OCI-LY7 (cell line): ENCODE results near the gene FNDC3B. TPM values are rescaled to one million over a fixed set of nuclear protein-coding genes. Genes with fewer than 3 reads are reported as not detected.
A peak's percentile ranks its signal among the peaks of the same experiment; 100 is the strongest.
"Not testable (repeated sequence)": the region's sequence is repeated elsewhere in the genome, so short reads cannot be mapped to it uniquely, and the experiment has no call there.

Experiments
- BruUV-seq: library from RNA; stranded (reverse); fragments of 400-500 nt; replicated peaks from 2 replicates; lab custom pipeline; 2021; lab: Mats Ljungman, UMichigan
- CTCF ChIA-PET: fragments of 300-600 bp; sonication (Branson Sonifier 250); formaldehyde crosslinking; loops from one replicate; lab custom pipeline; 2022; ENCODE audit warnings: antibody characterized with exemption; ENCODE audit not compliant: unreplicated experiment; lab: Charles Lee
- POLR2A ChIA-PET: fragments of 300-600 bp; sonication (Branson Sonifier 250); formaldehyde crosslinking; loops from one replicate; lab custom pipeline; 2022; ENCODE audit warnings: antibody characterized with exemption; lab: Charles Lee
- DNase-seq: peaks from one replicate; pipeline ENCODE4 v3.0.0-alpha.2; 2015; ENCODE audit warnings: low spot score
- H2AFZ ChIP-seq: fragments of 200-600 bp; sonication (generic), shearing (Covaris generic); 2 replicates; pipeline ENCODE4 v1.6.1; 2014; ENCODE audit warnings: mild to moderate bottlenecking, antibody characterized with exemption, low read length, moderate library complexity
- H3K27ac ChIP-seq: fragments of 200-600 bp; sonication (generic); 2 replicates; pipeline ENCODE4 v1.5.1; 2014; ENCODE audit warnings: mixed run types, low read depth, mild to moderate bottlenecking, moderate library complexity, low read length, inconsistent platforms; ENCODE audit not compliant: poor library complexity, severe bottlenecking
- H3K36me3 ChIP-seq: fragments of 200-600 bp; sonication (generic); 2 replicates; pipeline ENCODE4 v1.6.1; 2014; ENCODE audit warnings: mild to moderate bottlenecking, antibody characterized with exemption, low read length, moderate library complexity, mixed read lengths; ENCODE audit not compliant: insufficient read depth
- H3K4me1 ChIP-seq: fragments of 200-600 bp; sonication (generic); 2 replicates; pipeline ENCODE4 v1.5.1; 2014; ENCODE audit warnings: mild to moderate bottlenecking, low read length; ENCODE audit not compliant: insufficient read depth, poor library complexity, severe bottlenecking
- H3K4me2 ChIP-seq: fragments of 200-600 bp; sonication (generic); 2 replicates; pipeline ENCODE4 v1.6.1; 2014; ENCODE audit warnings: mild to moderate bottlenecking, low read length
- H3K4me3 ChIP-seq: fragments of 200-600 bp; sonication (generic); 2 replicates; pipeline ENCODE4 v1.5.1; 2014; ENCODE audit warnings: mild to moderate bottlenecking, low read depth, low read length; ENCODE audit not compliant: poor library complexity, severe bottlenecking
- H3K79me2 ChIP-seq: fragments of 200-600 bp; sonication (generic); 2 replicates; pipeline ENCODE4 v1.6.1; 2016; ENCODE audit warnings: low read depth, mild to moderate bottlenecking, low read length, moderate library complexity, mixed read lengths; ENCODE audit not compliant: insufficient read depth
- H3K9me2 ChIP-seq: fragments of 200-600 bp; sonication (generic); 2 replicates; pipeline ENCODE4 v1.6.1; 2016; ENCODE audit warnings: mild to moderate bottlenecking, low read length, mixed read lengths; ENCODE audit not compliant: insufficient read depth
- H3K9me3 ChIP-seq: fragments of 200-600 bp; sonication (generic); 2 replicates; pipeline ENCODE4 v1.6.1; 2014; ENCODE audit warnings: mild to moderate bottlenecking, mixed run types, low read length, mixed read lengths
- H4K20me1 ChIP-seq: fragments of 200-600 bp; sonication (generic); 2 replicates; pipeline ENCODE4 v1.6.1; 2014; ENCODE audit warnings: mild to moderate bottlenecking, antibody characterized with exemption, low read length, moderate library complexity, mixed read lengths; ENCODE audit not compliant: insufficient read depth
- CTCF ChIP-seq: fragments of 200-600 bp; sonication (generic); conservative IDR thresholded peaks from 2 replicates; pipeline ENCODE4 v1.5.1; 2014; ENCODE audit warnings: mild to moderate bottlenecking, antibody characterized with exemption, low read length, moderate library complexity, mixed read lengths
- EZH2phosphoT487 ChIP-seq: fragments of 200-600 bp; sonication (generic); IDR thresholded peaks from 2 replicates; pipeline ENCODE4 v1.6.1; 2018; ENCODE audit warnings: low read depth, borderline replicate concordance, mild to moderate bottlenecking, mixed run types, antibody characterized with exemption, low read length, moderate library complexity, mixed read lengths
- intact Hi-C: fragments of 100-400 bp; cut with micrococcal nuclease; formaldehyde crosslinking; loops from one replicate; pipeline ENCODE4 v1.10.0; 2022; ENCODE audit not compliant: unreplicated experiment
- total RNA-seq, 2 experiments: library from RNA; depleted of rRNA in 1 of 2; stranded (reverse); fragments of >200 nt in 1 of 2; shearing (Covaris generic) in 1 of 2; gene quantifications; 2 replicates each; pipeline ENCODE4 v1.2.3, GENCODE V29; 2014 to 2022

FNDC3B gene
- total RNA-seq, 2 experiments from 2014 or later = 23.3 to 28.5 TPM

- intact Hi-C loops = no loop called here
- Histone ChIP-seq H3K79me2 (peaks cover 4% of the 10 kb centered on the region; the same call in 1 of the 2 replicates), H3K4me2 (peak overlapping the region; percentile 83), H3K4me1 (peaks cover 24% of the 10 kb centered on the region), H3K9me3 (no peaks in the 10 kb centered on the region), H3K4me3 (peak overlapping the region; percentile 98), H3K9me2 (no peaks in the 10 kb centered on the region), H3K36me3 (no peaks in the 10 kb centered on the region), H3K27ac (no peak overlapping the region), H2AFZ (no peak overlapping the region), H4K20me1 (peaks cover 10% of the 10 kb centered on the region)
- no peak for DNase-seq
- no peak for TF ChIP-seq CTCF
- TF ChIP-seq EZH2phosphoT487 = no peak
- TSS peak; percentile 51 for BruUV-seq
- CTCF ChIA-PET = no interaction called here
- POLR2A ChIA-PET = interaction anchor here (0.7 to 1.9 kb wide), 9 partner anchors 14 to 1001 kb away, joined by 3 to 17 read pairs (median 5); no protein-coding TSS in a partner anchor
Measured at GRCh38 chr3:172040981-172041963, 1.9 kb downstream of the FNDC3B start.

DNA sequence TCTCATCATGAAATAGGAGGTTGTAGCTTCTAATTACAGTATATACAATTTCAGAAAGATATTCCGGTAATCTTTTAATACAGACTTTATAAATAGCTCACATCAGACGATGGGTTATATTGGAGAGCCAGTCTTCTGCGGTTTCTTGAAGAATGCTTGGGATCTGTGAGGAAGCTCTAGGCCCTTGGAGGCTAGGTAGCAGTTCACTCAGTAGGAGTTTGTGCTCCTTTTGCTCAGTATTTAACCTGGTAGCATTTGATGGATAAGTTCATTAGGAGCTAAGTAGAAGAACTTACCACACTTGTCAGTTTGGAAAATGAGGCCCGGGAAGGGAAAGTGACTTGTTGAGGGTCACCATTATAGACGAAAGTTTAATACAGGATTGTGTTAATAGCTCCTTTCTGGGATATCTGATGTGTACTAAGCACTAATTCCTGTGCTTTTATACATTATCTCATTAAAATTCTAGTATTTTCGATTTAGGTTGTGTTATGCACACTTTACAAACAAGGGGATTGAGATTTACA is 2.8 kb downstream of the FNDC3B start:
- Histone ChIP-seq H3K4me3 (no peak overlapping the region), H3K9me2 (no peaks in the 10 kb centered on the region), H3K4me1 (peaks cover 14% of the 10 kb centered on the region), H3K36me3 (no peaks in the 10 kb centered on the region), H3K9me3 (no peaks in the 10 kb centered on the region), H3K27ac (no peak overlapping the region), H3K79me2 (peaks cover 4% of the 10 kb centered on the region; the same call in 1 of the 2 replicates), H4K20me1 (peaks cover 15% of the 10 kb centered on the region), H2AFZ (no peak overlapping the region), H3K4me2 (no peak overlapping the region)
- TF ChIP-seq CTCF = no peak
- no TSS peak for BruUV-seq
- ChIA-PET POLR2A (interaction anchor here (0.6 to 1.9 kb wide), 13 partner anchors 11 to 1001 kb away, joined by 3 to 17 read pairs (median 4); no protein-coding TSS in a partner anchor), CTCF (interaction anchor here (1.4 kb wide), 1 partner anchor 60 kb away, joined by 4 read pairs; no protein-coding TSS in a partner anchor)
- intact Hi-C loops = no loop called here
- DNase-seq = no peak

- H2AFZ ChIP-seq, H3K4me3 ChIP-seq, intact Hi-C loops, H3K9me2 ChIP-seq, BruUV-seq, H3K36me3 ChIP-seq, DNase-seq, H3K9me3 ChIP-seq, H3K4me2 ChIP-seq, H3K27ac ChIP-seq, H3K79me2 ChIP-seq: not testable (repeated sequence)
- Histone ChIP-seq H3K4me1 (peaks cover 14% of the 10 kb centered on the region), H4K20me1 (peaks cover 18% of the 10 kb centered on the region)
- POLR2A ChIA-PET = interaction anchor here (0.5 to 1.9 kb wide), 12 partner anchors 10 to 125 kb away, joined by 3 to 17 read pairs (median 4); no protein-coding TSS in a partner anchor
- CTCF ChIA-PET = interaction anchor here (1.4 kb wide), 1 partner anchor 59 kb away, joined by 4 read pairs; no protein-coding TSS in a partner anchor
Measured at GRCh38 chr3:172042663-172043179, 3.3 kb downstream of the FNDC3B start.
